ENCODE data around the gene AFDN.

AFDN gene

GRCh38 chr6:167976708-167977107 lies 150.0 kb downstream of the AFDN start:
- in situ Hi-C loops (cut with MboI; ENCODE audit: low sequenced_read_pairs): no loop called here

- in situ Hi-C loops (cut with MboI; ENCODE audit: low sequenced_read_pairs): no loop called here
These were observed 151.2 kb downstream of the AFDN start for GRCh38 chr6:167977717-167978467.

DNA sequence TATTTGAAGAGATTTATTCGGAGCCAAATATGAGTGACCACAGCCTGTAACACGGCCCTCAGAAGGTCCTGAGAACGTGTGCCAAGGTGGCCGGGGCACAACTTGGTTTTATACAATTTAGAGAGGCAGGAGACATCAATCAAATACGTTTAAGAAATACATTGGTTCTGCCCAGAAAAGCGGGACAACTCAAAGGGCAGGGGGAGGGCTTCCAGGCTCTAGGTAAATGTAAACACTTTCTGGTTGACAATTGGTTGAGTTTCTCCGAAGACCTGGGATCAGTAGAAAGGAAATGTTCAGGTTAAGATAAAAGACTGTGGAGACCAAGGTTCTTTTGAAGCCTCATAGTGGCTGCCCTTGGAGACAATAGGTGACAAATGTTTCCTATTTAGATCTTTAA lies 151.9 kb downstream of the AFDN start:
- in situ Hi-C loops (cut with MboI; ENCODE audit: low sequenced_read_pairs): no loop called here

DNA sequence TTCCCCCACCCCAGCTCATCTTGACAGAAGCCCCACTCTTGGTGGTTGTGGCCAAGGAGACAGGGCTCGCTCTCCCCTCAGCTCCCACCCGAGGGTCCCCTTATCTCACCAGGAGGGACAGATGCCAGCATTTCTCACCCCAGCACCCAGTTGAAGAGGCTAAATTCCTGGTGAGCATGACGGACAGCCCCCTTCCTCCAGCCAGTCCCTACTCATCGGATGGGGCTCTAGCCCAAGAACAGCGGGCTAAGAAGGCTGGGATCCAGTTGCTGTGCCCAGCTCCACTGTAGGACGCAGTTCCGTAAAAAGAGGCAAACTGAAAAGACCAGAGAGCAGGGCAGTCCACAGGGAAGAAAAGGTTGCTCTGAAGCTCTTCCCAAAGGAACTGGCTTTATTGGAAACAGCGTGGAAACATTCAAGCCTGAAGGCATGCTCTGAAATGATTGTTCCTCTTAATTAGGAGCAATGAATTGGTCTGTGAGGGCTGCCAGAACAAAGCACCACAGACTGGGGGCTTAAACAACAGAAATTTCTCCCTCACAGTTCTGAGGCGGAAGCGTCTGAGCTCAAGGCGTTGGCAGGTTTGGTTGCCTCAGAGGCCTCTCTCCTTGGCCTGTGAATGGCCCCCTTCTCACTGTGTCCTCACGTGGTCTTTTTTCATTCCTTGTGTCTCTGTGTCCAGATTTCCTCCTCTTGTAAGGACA lies 152.9 kb downstream of the AFDN start:
- in situ Hi-C loops (cut with MboI; ENCODE audit: low sequenced_read_pairs): no loop called here

DNA sequence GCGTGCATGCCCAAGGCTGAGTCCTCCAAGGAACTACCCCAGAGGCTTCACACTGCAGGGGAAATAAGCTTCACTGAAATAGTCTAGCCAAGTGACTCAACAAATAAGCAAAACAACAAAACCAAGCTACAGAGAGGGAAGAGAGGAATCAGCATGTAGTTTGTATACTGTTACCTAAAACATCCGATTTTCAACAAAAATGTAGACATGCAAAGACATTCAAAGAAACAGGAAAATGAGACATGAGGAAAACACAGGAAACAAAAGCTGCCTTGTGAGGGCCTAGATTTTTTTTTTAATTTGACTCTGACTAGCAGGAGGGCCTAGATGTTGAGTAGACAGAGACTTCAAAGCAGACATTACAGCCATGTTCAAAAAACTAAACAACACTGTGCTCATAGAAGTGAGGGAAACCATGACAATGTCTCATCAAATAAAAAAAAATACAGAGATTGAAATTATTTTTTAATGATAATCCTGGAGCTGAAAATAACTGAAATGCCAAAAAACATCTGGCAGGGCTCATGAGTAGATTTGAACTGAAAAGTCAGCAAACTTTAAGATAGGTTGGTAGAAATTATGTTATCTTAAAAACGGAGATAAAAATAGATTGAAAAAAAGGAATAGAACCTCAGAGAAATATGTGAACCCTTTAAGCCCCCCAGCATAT lies 154.3 kb downstream of the AFDN start:
- in situ Hi-C loops (cut with MboI; ENCODE audit: low sequenced_read_pairs): no loop called here

DNA sequence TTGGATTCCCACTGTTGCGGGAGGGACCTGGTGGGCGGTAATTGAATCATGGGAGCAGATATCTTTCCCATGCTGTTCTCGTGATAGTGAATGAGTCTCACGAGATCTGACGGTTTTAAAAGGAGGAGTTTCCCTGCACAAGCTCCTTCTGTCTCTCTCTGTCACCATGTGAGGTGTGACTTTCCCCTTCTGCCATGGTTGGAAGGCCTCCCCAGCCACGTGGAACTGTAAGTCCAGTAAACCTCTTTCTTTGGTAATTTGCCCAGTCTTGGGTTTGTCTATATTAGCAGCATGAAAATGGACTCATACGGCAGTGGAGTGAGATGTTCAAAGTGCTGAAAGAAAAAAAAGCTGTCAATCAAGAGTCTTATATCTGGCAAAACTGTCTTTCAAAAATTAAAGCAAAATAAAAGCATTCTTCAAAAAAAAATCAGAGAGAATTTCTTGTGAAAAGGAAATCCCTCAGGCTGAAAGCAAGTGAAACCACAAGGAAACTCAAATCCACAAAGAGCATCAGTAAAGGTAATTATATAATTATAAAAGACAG lies 155.3 kb downstream of the AFDN start:
- in situ Hi-C loops (cut with MboI; ENCODE audit: low sequenced_read_pairs): no loop called here

GRCh38 chr6:167984144-167984719 lies 157.5 kb downstream of the AFDN start:
- in situ Hi-C loops (cut with MboI; ENCODE audit: low sequenced_read_pairs): no loop called here

DNA sequence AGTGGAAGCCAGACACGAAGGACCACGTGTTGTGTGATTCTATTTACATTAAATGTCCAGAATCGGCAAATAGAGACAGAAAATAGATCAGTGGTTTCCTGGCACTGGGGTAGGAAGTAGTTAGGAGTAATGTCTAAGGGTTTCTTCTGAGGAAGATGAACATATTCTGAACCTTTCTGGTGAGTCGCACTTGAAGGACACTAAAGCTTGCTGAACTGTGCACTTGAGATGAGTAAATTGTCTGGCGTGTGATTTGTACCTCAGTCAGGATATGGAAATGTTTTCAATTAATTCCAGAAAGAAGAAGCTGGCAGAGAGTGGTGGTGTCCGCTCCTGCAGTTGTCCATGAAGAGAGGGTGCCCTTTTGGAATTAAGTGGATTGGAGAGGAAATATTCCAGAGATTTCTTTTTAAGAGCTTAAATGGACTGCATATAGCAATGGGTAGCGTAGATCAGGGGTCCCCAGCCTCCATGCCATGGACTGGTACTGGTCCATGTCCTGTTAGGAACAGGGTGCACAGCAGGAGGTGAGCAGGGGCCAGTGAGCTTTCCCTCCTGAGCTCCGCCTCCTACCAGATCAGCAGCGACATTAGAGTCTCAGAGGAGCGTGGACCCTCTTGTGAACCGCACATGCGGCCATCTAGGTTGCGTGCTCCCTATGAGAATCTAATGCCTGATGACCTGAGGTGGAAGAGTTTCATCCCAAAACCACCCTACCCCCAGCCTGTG lies 158.3 kb downstream of the AFDN start:
- in situ Hi-C loops (cut with MboI; ENCODE audit: low sequenced_read_pairs): no loop called here

DNA sequence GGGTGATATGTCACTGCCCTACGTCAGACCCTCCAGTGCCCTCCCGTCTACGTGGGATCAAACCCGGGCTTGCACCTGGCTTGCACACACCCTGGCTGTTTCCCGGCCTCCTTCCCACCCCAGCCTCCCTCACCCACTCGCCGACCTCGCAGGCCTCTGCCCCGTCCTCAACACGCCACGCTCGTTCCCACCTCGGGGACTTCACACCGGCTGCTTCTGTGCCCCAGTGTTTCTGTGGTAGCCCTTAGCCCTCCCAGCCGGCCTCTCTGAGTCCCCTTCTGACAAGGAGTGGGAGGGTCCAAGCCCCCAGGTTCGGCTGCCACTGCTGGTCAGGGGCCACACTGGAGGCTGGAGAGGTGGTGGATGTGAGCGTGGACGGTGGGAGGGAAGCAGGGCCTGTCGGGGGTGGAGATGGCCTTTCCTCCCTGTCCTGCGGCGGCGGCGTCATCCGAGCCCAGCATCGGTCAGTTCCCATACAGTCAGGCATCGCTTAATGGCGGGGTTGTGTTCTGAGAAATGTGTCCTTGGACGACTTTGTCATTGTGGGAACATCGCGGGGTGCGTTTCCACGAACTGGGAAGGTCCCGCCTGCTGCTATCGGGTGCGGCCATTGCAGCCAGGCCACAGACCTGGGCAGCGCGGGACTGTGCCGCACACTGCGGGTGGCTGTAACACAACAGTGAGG lies 159.3 kb downstream of the AFDN start:
- in situ Hi-C loops (cut with MboI; ENCODE audit: low sequenced_read_pairs): no loop called here

DNA sequence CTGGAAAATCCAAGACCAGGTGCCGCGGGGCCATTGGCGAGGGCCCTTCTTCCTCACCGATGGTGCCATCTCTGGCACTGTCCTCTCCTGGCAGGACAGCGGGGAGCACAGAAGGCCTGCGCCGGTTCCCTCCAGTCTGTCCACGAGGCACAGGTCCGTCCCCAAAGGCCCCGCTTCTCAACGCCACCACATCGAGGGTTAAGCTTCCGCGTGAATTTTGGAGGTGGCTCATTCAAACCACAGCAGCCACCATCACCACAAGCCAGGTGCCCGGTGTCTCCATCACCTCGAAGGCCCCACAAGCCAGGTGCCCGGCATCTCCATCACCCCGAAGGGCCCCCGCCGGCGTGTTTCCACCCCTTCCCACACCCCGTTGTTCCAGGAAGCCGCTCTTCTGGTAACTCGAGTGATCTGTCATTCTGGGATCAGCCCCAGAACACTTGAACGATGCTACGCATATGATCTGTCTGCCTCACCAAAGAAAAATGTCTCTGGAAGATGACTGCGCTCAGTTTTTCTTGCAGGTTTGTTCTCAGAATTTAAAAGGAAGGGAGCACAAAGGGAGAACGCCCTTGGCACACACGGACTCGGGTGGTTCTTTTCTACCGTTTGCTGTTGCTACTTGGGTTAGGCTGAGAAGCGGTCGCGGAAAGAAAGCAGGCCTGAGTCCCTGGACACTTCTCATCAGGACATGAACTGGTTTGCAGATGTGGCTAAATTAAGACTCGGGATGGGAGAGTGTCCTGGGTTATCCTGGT lies 160.9 kb downstream of the AFDN start:
- in situ Hi-C loops (cut with MboI; ENCODE audit: low sequenced_read_pairs): no loop called here

DNA sequence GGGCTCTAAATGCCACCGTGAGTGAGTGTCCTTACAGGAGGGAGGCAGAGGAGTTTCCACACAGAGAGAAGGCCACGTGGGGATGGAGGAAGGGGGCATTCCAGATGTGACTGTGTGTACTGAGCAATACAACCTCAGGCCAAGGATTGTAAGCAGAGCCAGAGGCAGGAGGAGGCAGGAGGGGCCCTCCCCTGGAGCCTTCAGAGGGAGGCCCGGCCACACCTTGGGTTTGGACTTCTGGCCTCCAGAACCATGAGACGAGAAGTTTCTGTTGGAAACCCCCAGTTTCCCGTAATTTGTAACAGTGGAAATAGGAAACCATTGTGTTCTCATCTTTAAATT lies 161.4 kb downstream of the AFDN start:
- in situ Hi-C loops (cut with MboI; ENCODE audit: low sequenced_read_pairs): no loop called here

DNA sequence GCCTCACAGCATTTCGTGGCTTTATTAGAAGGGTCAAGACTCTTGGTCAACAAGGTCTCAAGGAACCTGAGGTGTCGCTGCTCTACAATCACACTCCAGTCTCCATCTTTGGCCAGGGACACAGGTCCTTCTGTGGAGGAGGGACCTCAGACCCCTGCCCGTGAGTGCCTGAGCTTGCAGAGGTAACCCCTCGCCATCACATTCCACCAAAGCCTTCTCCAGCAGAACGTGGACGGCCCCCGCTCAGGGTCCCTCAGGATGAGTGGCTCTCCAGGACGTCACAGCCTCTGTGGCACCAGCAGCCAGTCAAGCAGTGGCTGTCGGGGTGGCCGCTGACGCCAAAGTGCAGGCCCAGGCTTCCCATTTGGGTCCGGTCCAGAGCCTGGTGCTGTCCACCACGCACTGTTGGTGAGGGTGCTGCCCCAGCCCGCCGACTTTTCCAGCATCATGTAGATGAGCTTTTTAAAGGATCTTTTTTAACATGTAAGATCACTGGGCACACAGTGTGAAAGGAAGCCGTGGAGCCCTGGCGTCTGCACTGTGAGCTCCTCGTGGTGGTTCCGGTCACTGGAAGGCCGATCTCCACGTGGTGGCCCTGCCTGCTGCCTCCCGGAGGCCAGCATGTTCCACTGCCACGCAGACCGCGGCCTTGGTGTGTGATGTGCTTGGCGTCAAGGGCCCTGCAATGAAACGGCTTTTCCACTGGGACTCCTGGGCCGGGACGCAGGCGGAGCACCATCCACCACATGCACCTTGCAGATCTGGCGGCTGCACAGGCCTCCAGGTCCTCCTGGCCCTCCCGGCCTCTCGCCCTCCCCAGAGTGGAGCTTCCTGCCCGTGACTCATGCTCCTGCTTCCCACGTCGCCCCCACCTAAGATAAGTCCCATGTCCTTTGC lies 162.5 kb downstream of the AFDN start:
- in situ Hi-C loops (cut with MboI; ENCODE audit: low sequenced_read_pairs): no loop called here

GRCh38 chr6:167990016-167990945 lies 163.6 kb downstream of the AFDN start:
- in situ Hi-C loops (cut with MboI; ENCODE audit: low sequenced_read_pairs): no loop called here

DNA sequence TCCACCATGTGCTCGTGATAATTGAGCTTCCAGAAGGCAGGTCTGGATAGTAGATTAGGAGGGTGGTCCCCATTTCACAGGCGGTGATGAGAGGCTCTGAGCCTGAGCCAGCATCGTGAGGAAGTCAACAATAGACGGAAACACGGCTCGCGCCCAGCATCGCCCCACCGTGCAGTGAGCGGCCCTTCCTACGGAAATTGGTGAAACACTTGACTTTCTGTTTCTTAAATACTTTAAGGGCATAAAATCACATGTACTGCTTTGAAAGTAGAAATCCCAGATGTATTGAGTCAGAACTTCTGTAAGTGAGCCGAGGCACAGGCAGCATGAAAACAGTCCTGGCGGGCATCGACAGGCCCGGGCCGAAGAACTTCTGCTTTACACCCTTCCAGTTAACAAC lies 166.5 kb downstream of the AFDN start:
- in situ Hi-C loops (cut with MboI; ENCODE audit: low sequenced_read_pairs): no loop called here

GRCh38 chr6:167993831-167994230 lies 167.1 kb downstream of the AFDN start:
- in situ Hi-C loops (cut with MboI; ENCODE audit: low sequenced_read_pairs): no loop called here

GRCh38 chr6:167995302-167995701 lies 168.6 kb downstream of the AFDN start:
- in situ Hi-C loops (cut with MboI; ENCODE audit: low sequenced_read_pairs): no loop called here

GRCh38 chr6:167995731-167996151 lies 169.0 kb downstream of the AFDN start:
- in situ Hi-C loops (cut with MboI; ENCODE audit: low sequenced_read_pairs): no loop called here
